ENCODE results near the gene PRRT3.

GRCh38 chr3:9942164-9942563 is 10.0 kb downstream of the PRRT3 start:
- no peak for TF ChIP-seq CTCF (conservative IDR thresholded peaks at IDR 0.05; ENCODE audit: low read length)
- no peak for TF ChIP-seq EZH2phosphoT487 (IDR thresholded peaks at IDR 0.05; ENCODE audit: borderline replicate concordance, low read depth, low read length)

Data from OCI-LY7 (cell line).